ENCODE measurements around the gene TPM3. TPM values are rescaled to one million over a fixed set of nuclear protein-coding genes. Genes with fewer than 3 reads are reported as not detected.

The TPM3 gene
- 100 to 1,000 TPM; 149 to 452 (median 344) TPM for total RNA-seq

- WGBS, 2 donors: 17 to 33% methylated on average over 1 of the region's 1 CpG
- DNase-seq (no peak), ATAC-seq (ENCODE audit: low FRiP score in 2 of 2) (peak in 1 of 2 donors; percentile 59)
- Histone ChIP-seq H3K9me3 (no peaks in the 10 kb centered on the region), H3K4me3 (no peak within 1 kb of the TSS), H3K4me1 (peaks cover 0 to 8% (median 1%) of the 10 kb centered on the region in 4 donors), H3K27ac (no peak within 1 kb of the TSS), H3K27me3 (no peaks in the 10 kb centered on the region), H3K36me3 (no peaks in the 10 kb centered on the region)
- TF ChIP-seq CTCF (IDR thresholded peaks at IDR 0.05) (no peak), POLR2A (IDR thresholded peaks at IDR 0.05) (no peak), EP300 (IDR thresholded peaks at IDR 0.05) (no peak), POLR2AphosphoS5 (IDR thresholded peaks at IDR 0.05) (no peak)
These were observed at the start of gene TPM3 for GRCh38 chr1:154191990-154192461. Gene TPM3, minus strand, starts transcription at chr1:154192100. Its CDS starts 82 bp downstream, at chr1:154192018.

DNA sequence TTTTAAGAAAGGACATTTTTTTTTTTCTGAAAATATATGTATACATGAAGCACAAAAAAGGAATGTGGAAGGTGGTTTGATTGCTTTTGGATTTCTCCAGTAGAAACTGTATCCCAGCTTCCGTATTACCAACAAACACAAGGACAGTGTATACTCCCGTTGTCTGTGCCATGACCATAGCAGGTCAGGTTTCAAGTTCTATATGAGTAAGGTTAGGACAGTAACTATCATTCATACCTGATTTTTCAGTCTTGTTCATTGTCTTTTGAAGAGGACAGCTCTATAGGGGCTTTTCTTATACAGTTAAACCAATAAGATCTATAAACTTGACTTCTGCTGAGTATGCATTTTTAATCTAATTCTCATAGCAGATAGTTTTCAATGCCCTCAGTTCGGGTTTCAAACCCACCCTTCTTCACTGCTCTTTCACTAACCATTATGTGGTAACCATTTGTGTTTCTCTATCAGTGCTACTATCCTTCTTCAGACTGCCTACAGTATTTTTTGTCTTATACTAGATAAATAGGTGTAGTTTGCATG, 48.5 kb upstream of the TPM3 start:
- WGBS, 2 donors: 90 to 92% methylated on average over 3 of the region's 3 CpGs
- Histone ChIP-seq H3K9me3 (no peaks in the 10 kb centered on the region), H3K27ac (no peak overlapping the region), H3K4me3 (no peak overlapping the region), H3K4me1 (no peaks in the 10 kb centered on the region), H3K27me3 (no peaks in the 10 kb centered on the region), H3K36me3 (peaks cover 49 to 98% (median 85%) of the 10 kb centered on the region in 4 donors)
- DNase-seq (no peak), ATAC-seq (ENCODE audit: low FRiP score in 2 of 2) (no peak)
- TF ChIP-seq EP300 (IDR thresholded peaks at IDR 0.05) (no peak), POLR2AphosphoS5 (IDR thresholded peaks at IDR 0.05) (no peak), POLR2A (IDR thresholded peaks at IDR 0.05) (no peak), CTCF (IDR thresholded peaks at IDR 0.05) (no peak)

- TF ChIP-seq POLR2A (IDR thresholded peaks at IDR 0.05): no peak
- TF ChIP-seq CTCF (IDR thresholded peaks at IDR 0.05): no peak
- TF ChIP-seq POLR2AphosphoS5 (IDR thresholded peaks at IDR 0.05): no peak
- TF ChIP-seq EP300 (IDR thresholded peaks at IDR 0.05): no peak
- no peaks in the 10 kb centered on the region for H3K27me3 ChIP-seq
- no peak for ATAC-seq (ENCODE audit: low FRiP score in 2 of 2)
- no peaks in the 10 kb centered on the region for H3K4me1 ChIP-seq
- no peak overlapping the region for H3K4me3 ChIP-seq
- H3K27ac ChIP-seq: no peak overlapping the region
- no peak for DNase-seq
- H3K36me3 ChIP-seq: peaks cover 48 to 98% (median 85%) of the 10 kb centered on the region in 4 donors
- no peaks in the 10 kb centered on the region for H3K9me3 ChIP-seq
- WGBS, 2 donors: 80 to 88% methylated on average over 3 of the region's 3 CpGs
These were observed 47.6 kb upstream of the TPM3 start for GRCh38 chr1:154239491-154239890.

DNA sequence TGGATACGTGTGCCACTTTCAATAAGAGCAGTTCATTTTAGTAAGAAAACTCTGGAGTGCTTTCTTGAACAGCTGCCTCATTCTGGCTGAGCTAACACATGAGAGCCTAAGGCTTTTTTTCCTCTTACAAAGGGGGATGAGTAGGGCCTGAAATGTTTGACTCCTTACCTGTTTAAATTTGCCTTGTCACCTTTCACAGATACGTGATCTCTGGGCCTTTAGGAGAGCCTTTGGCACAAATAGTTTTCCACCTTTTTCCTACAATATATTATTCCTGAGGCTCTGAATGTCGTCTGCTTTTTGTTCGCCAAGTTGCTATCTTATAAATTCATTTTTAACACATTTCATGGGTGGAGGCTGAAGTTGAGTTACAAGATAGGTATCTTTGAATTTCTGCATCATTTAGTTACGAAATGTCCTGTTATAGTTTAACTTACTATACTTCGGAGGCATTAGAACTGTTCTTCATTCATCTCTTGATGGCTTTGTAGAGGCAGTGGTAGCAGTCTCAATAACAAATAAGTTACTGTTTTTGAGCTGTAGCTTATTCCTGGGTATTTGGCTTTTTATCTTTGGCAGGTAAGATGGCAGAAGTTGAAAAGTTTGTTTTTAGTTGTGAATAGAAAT, 46.1 kb upstream of the TPM3 start:
- no peak for TF ChIP-seq POLR2AphosphoS5 (IDR thresholded peaks at IDR 0.05)
- TF ChIP-seq EP300 (IDR thresholded peaks at IDR 0.05): no peak
- TF ChIP-seq POLR2A (IDR thresholded peaks at IDR 0.05): no peak
- no peak for TF ChIP-seq CTCF (IDR thresholded peaks at IDR 0.05)
- no peaks in the 10 kb centered on the region for H3K4me1 ChIP-seq
- peaks cover 34 to 98% (median 84%) of the 10 kb centered on the region in 4 donors for H3K36me3 ChIP-seq
- H3K4me3 ChIP-seq: no peak overlapping the region
- H3K27ac ChIP-seq: no peak overlapping the region
- 91% methylated on average over 6 of the region's 6 CpGs for WGBS, 2 donors
- H3K9me3 ChIP-seq: no peaks in the 10 kb centered on the region
- no peak for ATAC-seq (ENCODE audit: low FRiP score in 2 of 2)
- no peaks in the 10 kb centered on the region for H3K27me3 ChIP-seq
- DNase-seq: no peak
